Mesenchymal stem cell (in vitro differentiated cells and primary cell): Measurements from ENCODE around the gene EXOC1.

Experiments
- DNase-seq: peaks from one replicate; pipeline ENCODE4 v3.0.0-alpha.2; 2013
- H2AFZ ChIP-seq: one replicate; pipeline ENCODE4 v1.6.1; 2013; ENCODE audit warnings: low read depth, mild to moderate bottlenecking, control low read depth, inconsistent platforms, low read length, moderate library complexity
- H2AK5ac ChIP-seq: 2 replicates; pipeline ENCODE4 v1.6.1; 2013; ENCODE audit warnings: low read length, moderate library complexity, mild to moderate bottlenecking, inconsistent platforms; ENCODE audit not compliant: severe bottlenecking
- H2BK120ac ChIP-seq: one replicate; pipeline ENCODE4 v1.6.1; 2013; ENCODE audit warnings: low read depth, mild to moderate bottlenecking, inconsistent platforms, low read length, moderate library complexity
- H2BK12ac ChIP-seq, 2 experiments: one replicate each; pipeline ENCODE4 v1.6.1; 2013; ENCODE audit warnings: inconsistent platforms in 2 of 2, low read length in 2 of 2, mild to moderate bottlenecking in 2 of 2, moderate library complexity in 2 of 2, control low read depth in 1 of 2
- H2BK15ac ChIP-seq: one replicate; pipeline ENCODE4 v1.6.1; 2013; ENCODE audit warnings: mild to moderate bottlenecking, low read depth, inconsistent platforms; ENCODE audit not compliant: poor library complexity, severe bottlenecking
- H2BK5ac ChIP-seq: 2 replicates; pipeline ENCODE4 v1.6.1; 2013; ENCODE audit warnings: low read depth, mild to moderate bottlenecking, low read length, control low read depth, inconsistent platforms; ENCODE audit not compliant: poor library complexity, severe bottlenecking
- H3K14ac ChIP-seq, 2 experiments: one replicate each; pipeline ENCODE4 v1.6.1; 2013; ENCODE audit warnings: inconsistent platforms in 2 of 2, low read length in 2 of 2, control low read depth in 1 of 2, mild to moderate bottlenecking in 1 of 2, moderate library complexity in 1 of 2
- H3K18ac ChIP-seq, 2 experiments: one replicate each; pipeline ENCODE4 v1.6.1; 2013; ENCODE audit warnings: inconsistent platforms in 2 of 2, low read length in 2 of 2, control low read depth in 1 of 2, low read depth in 1 of 2, mild to moderate bottlenecking in 1 of 2
- H3K23ac ChIP-seq, 2 experiments: one replicate each; pipeline ENCODE4 v1.6.1; 2013; ENCODE audit warnings: inconsistent platforms in 2 of 2, low read length in 2 of 2, mild to moderate bottlenecking in 2 of 2, moderate library complexity in 2 of 2, control low read depth in 1 of 2
- H3K27ac ChIP-seq: 2 replicates; pipeline ENCODE4 v1.5.1; 2013; ENCODE audit warnings: mild to moderate bottlenecking, moderate library complexity, low read length, control low read depth, inconsistent platforms; ENCODE audit not compliant: poor library complexity, severe bottlenecking
- H3K27me3 ChIP-seq, 2 experiments: 2 replicates each; pipeline versions ENCODE4 v1.6.1 to v1.7.0; 2013; ENCODE audit warnings: low read length in 2 of 2, mild to moderate bottlenecking in 2 of 2, moderate library complexity in 2 of 2, control low read depth in 1 of 2, inconsistent platforms in 1 of 2; ENCODE audit not compliant: control insufficient read depth in 1 of 2, insufficient read depth in 1 of 2
- H3K36me3 ChIP-seq, 2 experiments: 2 replicates each; pipeline versions ENCODE4 v1.6.1 to v1.7.0; 2013; ENCODE audit warnings: low read length in 2 of 2, control low read depth in 1 of 2, inconsistent platforms in 1 of 2, low read depth in 1 of 2, mild to moderate bottlenecking in 1 of 2; ENCODE audit not compliant: insufficient read depth in 2 of 2, control insufficient read depth in 1 of 2
- H3K4ac ChIP-seq, 2 experiments: one replicate each; pipeline ENCODE4 v1.6.1; 2013; ENCODE audit warnings: inconsistent platforms in 2 of 2, low read length in 2 of 2, mild to moderate bottlenecking in 2 of 2, moderate library complexity in 2 of 2, control low read depth in 1 of 2, low read depth in 1 of 2
- H3K4me1 ChIP-seq: 2 replicates; pipeline ENCODE4 v1.6.1; 2013; ENCODE audit warnings: low read depth, low read length, control low read depth; ENCODE audit not compliant: control insufficient read depth, insufficient read depth
- H3K4me2 ChIP-seq: 2 replicates; pipeline ENCODE4 v1.6.1; 2013; ENCODE audit warnings: low read length, mild to moderate bottlenecking, inconsistent platforms; ENCODE audit not compliant: poor library complexity, severe bottlenecking
- H3K4me3 ChIP-seq, 2 experiments: 2 replicates each; pipeline versions ENCODE4 v1.5.1 to v1.7.0; 2013; ENCODE audit warnings: low read length in 2 of 2, mild to moderate bottlenecking in 2 of 2, control low read depth in 1 of 2, low read depth in 1 of 2; ENCODE audit not compliant: insufficient read depth in 1 of 2
- H3K79me1 ChIP-seq: replicated peaks from 2 replicates; pipeline ENCODE4 v1.6.1; 2013; ENCODE audit warnings: mild to moderate bottlenecking, control low read depth, low read length, inconsistent platforms; ENCODE audit not compliant: poor library complexity, severe bottlenecking
- H3K9ac ChIP-seq: 2 replicates; pipeline ENCODE4 v1.7.0; 2013; ENCODE audit warnings: mild to moderate bottlenecking, low read length, moderate library complexity
- H3K9me3 ChIP-seq: 2 replicates; pipeline ENCODE4 v1.7.0; 2013; ENCODE audit warnings: mild to moderate bottlenecking, low read length; ENCODE audit not compliant: control insufficient read depth
- H4K8ac ChIP-seq: one replicate; pipeline ENCODE4 v1.6.1; 2013; ENCODE audit warnings: inconsistent platforms, mild to moderate bottlenecking, low read length, moderate library complexity
- H4K91ac ChIP-seq: one replicate; pipeline ENCODE4 v1.6.1; 2013; ENCODE audit warnings: mild to moderate bottlenecking, low read length, inconsistent platforms
- WGBS: methylation state at CpG from one replicate; pipeline ENCODE4 v1.1.7; 2013; ENCODE audit warnings: mixed read lengths; 5-methylcytosine and 5-hydroxymethylcytosine counted together

The EXOC1 gene

DNA sequence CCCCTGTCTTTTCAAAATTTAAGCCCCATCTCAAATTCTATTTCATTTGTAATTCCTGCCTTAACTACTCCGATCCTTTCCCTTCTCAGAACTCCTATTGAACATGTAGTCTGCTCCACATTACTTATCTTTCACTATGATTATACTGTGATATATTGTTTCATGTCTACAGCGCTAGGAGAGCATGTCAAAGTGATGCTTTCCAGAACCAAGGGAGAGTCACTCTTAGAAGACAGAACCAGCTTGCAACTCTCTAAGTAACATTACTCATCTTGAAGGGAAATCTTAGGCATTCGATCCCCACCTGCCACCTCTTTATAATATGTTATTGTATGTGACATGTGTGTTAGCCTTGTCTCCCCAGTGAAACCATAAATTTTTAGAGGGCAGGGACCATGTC, 23.4 kb upstream of the EXOC1 start:
- no peak overlapping the region for H2BK12ac ChIP-seq
- H3K36me3 ChIP-seq, result no peaks in the 10 kb centered on the region
- H3K4ac ChIP-seq, result no peak overlapping the region
- H4K91ac ChIP-seq, result no peak overlapping the region
- H3K4me3 ChIP-seq, result no peak overlapping the region
- H3K18ac ChIP-seq, result no peak overlapping the region
- H3K9me3 ChIP-seq, result no peaks in the 10 kb centered on the region
- H3K9ac ChIP-seq, result no peak overlapping the region
- H2AFZ ChIP-seq, result no peak overlapping the region
- no peak overlapping the region for H2BK120ac ChIP-seq
- H3K23ac ChIP-seq, result no peak overlapping the region
- H3K79me1 ChIP-seq, result no peaks in the 10 kb centered on the region
- peaks cover 9 to 29% of the 10 kb centered on the region in 2 experiments for H3K27me3 ChIP-seq
- WGBS, result no CpG with 5 or more reads among the region's 3 CpGs
- H2BK15ac ChIP-seq, result no peak overlapping the region
- DNase-seq, result peak; percentile 60
- H3K27ac ChIP-seq, result no peak overlapping the region
- H3K4me1 ChIP-seq, result no peaks in the 10 kb centered on the region
- H2AK5ac ChIP-seq, result no peak overlapping the region
- H4K8ac ChIP-seq, result no peak overlapping the region
- no peak overlapping the region for H3K4me2 ChIP-seq
- H3K14ac ChIP-seq, result no peak overlapping the region
- H2BK5ac ChIP-seq, result no peak overlapping the region

GRCh38 chr4:55830716-55831115, 22.7 kb upstream of the EXOC1 start:
- WGBS, result 24% methylated on average over 4 of the region's 4 CpGs
- Histone ChIP-seq H3K4ac (no peak overlapping the region), H3K4me1 (no peaks in the 10 kb centered on the region), H2BK15ac (no peak overlapping the region), H2AK5ac (no peak overlapping the region), H3K14ac (no peak overlapping the region), H3K9me3 (no peaks in the 10 kb centered on the region), H3K79me1 (no peaks in the 10 kb centered on the region), H2BK120ac (no peak overlapping the region), H3K36me3 (no peaks in the 10 kb centered on the region), H4K91ac (no peak overlapping the region), H3K27ac (no peak overlapping the region), H4K8ac (no peak overlapping the region), H2AFZ (no peak overlapping the region), H3K27me3 (peaks cover 9 to 29% of the 10 kb centered on the region in 2 experiments), H2BK5ac (no peak overlapping the region), H3K9ac (no peak overlapping the region), H3K18ac (no peak overlapping the region), H3K4me2 (no peak overlapping the region), H2BK12ac (no peak overlapping the region), H3K23ac (no peak overlapping the region), H3K4me3 (no peak overlapping the region)
- DNase-seq, result peak; percentile 94

- H3K36me3 ChIP-seq, result no peaks in the 10 kb centered on the region
- 100% methylated on average over 1 of the region's 3 CpGs for WGBS
- H3K79me1 ChIP-seq, result no peaks in the 10 kb centered on the region
These were observed 19.2 kb upstream of the EXOC1 start for GRCh38 chr4:55834086-55834795.

GRCh38 chr4:55837903-55838302, 15.5 kb upstream of the EXOC1 start:
- DNase-seq, result no peak
- no peak overlapping the region for H3K4me3 ChIP-seq
- H3K18ac ChIP-seq, result no peak overlapping the region
- H2BK5ac ChIP-seq, result no peak overlapping the region
- H2AK5ac ChIP-seq, result no peak overlapping the region
- H3K23ac ChIP-seq, result no peak overlapping the region
- no peaks in the 10 kb centered on the region for H3K36me3 ChIP-seq
- no peak overlapping the region for H3K4me2 ChIP-seq
- peaks cover 17% of the 10 kb centered on the region for H3K9me3 ChIP-seq
- H3K4ac ChIP-seq, result no peak overlapping the region
- no peaks in the 10 kb centered on the region for H3K79me1 ChIP-seq
- H2BK120ac ChIP-seq, result no peak overlapping the region
- H3K14ac ChIP-seq, result no peak overlapping the region
- H3K4me1 ChIP-seq, result no peaks in the 10 kb centered on the region
- no peak overlapping the region for H4K8ac ChIP-seq
- no peaks in the 10 kb centered on the region for H3K27me3 ChIP-seq
- no peak overlapping the region for H2BK12ac ChIP-seq
- WGBS, result no CpG with 5 or more reads among the region's 1 CpG
- no peak overlapping the region for H2AFZ ChIP-seq
- no peak overlapping the region for H2BK15ac ChIP-seq
- H4K91ac ChIP-seq, result no peak overlapping the region
- H3K9ac ChIP-seq, result no peak overlapping the region
- no peak overlapping the region for H3K27ac ChIP-seq

More at GRCh38 chr4:55834086-55834795, 19.2 kb upstream of the EXOC1 start:
- Histone ChIP-seq H3K23ac (no peak overlapping the region), H3K9ac (no peak overlapping the region), H2BK120ac (no peak overlapping the region), H4K8ac (no peak overlapping the region), H2BK15ac (no peak overlapping the region), H2BK5ac (no peak overlapping the region), H4K91ac (no peak overlapping the region), H3K27ac (no peak overlapping the region), H3K27me3 (peaks cover 9 to 17% of the 10 kb centered on the region in 2 experiments), H3K18ac (no peak overlapping the region), H3K4me2 (no peak overlapping the region), H3K4me3 (no peak overlapping the region), H3K4me1 (no peaks in the 10 kb centered on the region), H3K14ac (no peak overlapping the region), H2AK5ac (no peak overlapping the region), H3K9me3 (peaks cover 13% of the 10 kb centered on the region), H3K4ac (no peak overlapping the region), H2AFZ (no peak overlapping the region), H2BK12ac (no peak overlapping the region)
- no peak for DNase-seq
